GM21576 (cell line): Measurements from ENCODE around the gene GLYATL1.

ENCODE experiments used
- ATAC-seq: cut with Tn5 transposase; IDR thresholded peaks from one replicate; pipeline ENCODE4 v1.9.1; 2021; ENCODE audit warnings: mild to moderate bottlenecking, moderate library complexity; ENCODE audit not compliant: unreplicated experiment

GLYATL1 gene

GRCh38 chr11:58939277-58939676, at the start of gene GLYATL1:
GLYATL1 (plus strand) TSS chr11:58939488; CDS start chr11:58947088, 7,600 bp downstream.
- no peak for ATAC-seq

GRCh38 chr11:58893899-58894298, 45.4 kb upstream of the GLYATL1 start:
- no peak for ATAC-seq

- no peak for ATAC-seq
Observed at GRCh38 chr11:58898106-58898505, 41.2 kb upstream of the GLYATL1 start.

GRCh38 chr11:58900479-58901420, 38.5 kb upstream of the GLYATL1 start:
- peak; percentile 76 for ATAC-seq

- ATAC-seq, result no peak
Observed at GRCh38 chr11:58902881-58903280, 36.4 kb upstream of the GLYATL1 start.

- no peak for ATAC-seq
Observed at GRCh38 chr11:58905011-58905720, 34.1 kb upstream of the GLYATL1 start.

GRCh38 chr11:58905721-58906547, 33.4 kb upstream of the GLYATL1 start:
- ATAC-seq, result no peak

GRCh38 chr11:58907780-58908179, 31.5 kb upstream of the GLYATL1 start:
- ATAC-seq, result no peak

GRCh38 chr11:58912124-58912523, 27.2 kb upstream of the GLYATL1 start:
- ATAC-seq, result no peak

GRCh38 chr11:58913685-58914084, 25.6 kb upstream of the GLYATL1 start:
- no peak for ATAC-seq

- ATAC-seq, result no peak
Observed at GRCh38 chr11:58914821-58915543, 24.3 kb upstream of the GLYATL1 start.

- no peak for ATAC-seq
Observed at GRCh38 chr11:58916637-58917036, 22.7 kb upstream of the GLYATL1 start.

- ATAC-seq, result no peak
Observed at GRCh38 chr11:58917159-58917783, 22.0 kb upstream of the GLYATL1 start.

- ATAC-seq, result no peak
Observed at GRCh38 chr11:58919561-58919960, 19.7 kb upstream of the GLYATL1 start.

- ATAC-seq, result no peak
Observed at GRCh38 chr11:58919980-58920379, 19.3 kb upstream of the GLYATL1 start.

GRCh38 chr11:58921778-58922390, 17.4 kb upstream of the GLYATL1 start:
- ATAC-seq, result no peak

- ATAC-seq, result no peak
Observed at GRCh38 chr11:58922479-58922878, 16.8 kb upstream of the GLYATL1 start.

- ATAC-seq, result peak; percentile 91
Observed at GRCh38 chr11:58923300-58923788, 15.9 kb upstream of the GLYATL1 start.

GRCh38 chr11:58924230-58924629, 15.1 kb upstream of the GLYATL1 start:
- ATAC-seq, result no peak
